Sigmoid colon (tissue), 7 donors: Measurements from ENCODE around the gene DICER1. TPM values are rescaled to one million over a fixed set of nuclear protein-coding genes. Genes with fewer than 3 reads are reported as not detected.

Experiments
- DNase-seq: peaks from one replicate; pipeline ENCODE4 v3.0.0-alpha.2; 2019
- H3K27ac ChIP-seq, 4 donors: fragments of 200-600 bp; sonication (generic); one replicate each; pipeline ENCODE4 v1.5.1; 2016 to 2019; ENCODE audit warnings: mild to moderate bottlenecking in 1 of 4
- H3K27me3 ChIP-seq, 3 donors: fragments of 200-600 bp; sonication (generic); one replicate each; pipeline ENCODE4 v1.5.1; 2019; ENCODE audit warnings: mild to moderate bottlenecking in 1 of 3
- H3K36me3 ChIP-seq, 4 donors: fragments of 200-600 bp; sonication (generic); one replicate each; pipeline ENCODE4 v1.5.1; 2016 to 2019
- H3K4me1 ChIP-seq, 4 donors: fragments of 200-600 bp; sonication (generic); one replicate each; pipeline ENCODE4 v1.5.1; 2017 to 2019
- H3K4me3 ChIP-seq, 4 donors: fragments of 200-600 bp; sonication (generic); one replicate each; pipeline ENCODE4 v1.5.1; 2017 to 2019; ENCODE audit warnings: mild to moderate bottlenecking in 2 of 4, moderate library complexity in 1 of 4
- H3K9me3 ChIP-seq, 4 donors: fragments of 200-600 bp in 3 of 4; sonication (generic) in 3 of 4; one replicate each; pipeline versions ENCODE4 v1.5.1 to v1.6.1; 2013 to 2019
- EP300 ChIP-seq, 4 donors: sonication (generic); formaldehyde crosslinking; IDR thresholded peaks; one replicate each; pipeline ENCODE4 v1.6.1; 2017; ENCODE audit warnings: antibody characterized with exemption in 4 of 4
- POLR2A ChIP-seq, 2 donors: fragments of 450-650 bp; IDR thresholded peaks; one replicate each; pipeline ENCODE4 v1.6.1; 2016; ENCODE audit warnings: antibody characterized with exemption in 2 of 2, mild to moderate bottlenecking in 2 of 2, moderate library complexity in 2 of 2
- POLR2AphosphoS5 ChIP-seq, 4 donors: sonication (generic); formaldehyde crosslinking; IDR thresholded peaks; one replicate each; pipeline ENCODE4 v1.6.1; 2017; ENCODE audit warnings: antibody characterized with exemption in 4 of 4
- WGBS, 2 donors: extraction: QIAGEN DNeasy Blood & Tissue Kit; methylation state at CpG; one replicate each; pipeline ENCODE4 v1.1.7; 2013; 5-methylcytosine and 5-hydroxymethylcytosine counted together
- intact Hi-C: fragments of 100-400 bp; cut with DNase I; formaldehyde crosslinking; loops from one replicate; pipeline ENCODE4 v1.15.1; 2023
- polyA plus RNA-seq, 3 donors: library from polyadenylated mRNA; stranded (reverse); fragments of 200-250 nt; gene quantifications; one replicate each; pipeline ENCODE4 v1.2.3, GENCODE V29; 2013
- total RNA-seq, 4 donors: library from RNA; depleted of rRNA; stranded (reverse); fragments of >200 nt; gene quantifications; one replicate each; pipeline ENCODE4 v1.1.0, GENCODE V29; 2016
- TF ChIP-seq, protein P1 (sequence below), 4 experiments: fragments of 450-650 bp in 3 of 4; fragments of 200-600 bp in 1 of 4; IDR thresholded peaks; one replicate each; pipeline ENCODE4 v1.5.1; 2016 to 2019; ENCODE audit warnings: antibody characterized with exemption in 4 of 4, mild to moderate bottlenecking in 3 of 4, moderate library complexity in 2 of 4
- donor health status: healthy with polysubstance abuse.
- donor health status: Bipolar disorder and iron deficiency.
- donor health status: healthy.

DICER1 gene
- total and polyA plus RNA-seq, 7 donors, result 6.0 to 77.0 (median 44.9) TPM

DNA sequence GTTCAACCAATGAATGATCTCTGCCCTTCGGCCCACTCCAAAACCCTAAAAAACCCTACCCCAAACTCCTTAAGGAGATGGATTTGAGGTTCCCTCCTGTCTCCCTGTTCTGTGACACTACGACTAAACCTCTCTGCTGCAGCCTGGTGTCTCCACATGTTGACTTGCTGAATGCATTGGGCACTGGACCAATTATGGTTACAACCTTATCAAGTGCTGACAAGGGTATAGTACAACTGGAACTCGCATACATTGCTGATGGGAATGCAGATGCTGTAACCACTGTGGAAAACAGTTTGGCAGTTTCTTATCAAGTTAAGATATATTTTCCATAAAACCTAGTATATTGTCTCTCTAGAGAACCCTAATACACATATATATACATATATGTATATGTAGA, 6.3 kb upstream of the DICER1 start:
- 93 to 96% methylated on average over 3 of the region's 3 CpGs for WGBS, 2 donors

DNA sequence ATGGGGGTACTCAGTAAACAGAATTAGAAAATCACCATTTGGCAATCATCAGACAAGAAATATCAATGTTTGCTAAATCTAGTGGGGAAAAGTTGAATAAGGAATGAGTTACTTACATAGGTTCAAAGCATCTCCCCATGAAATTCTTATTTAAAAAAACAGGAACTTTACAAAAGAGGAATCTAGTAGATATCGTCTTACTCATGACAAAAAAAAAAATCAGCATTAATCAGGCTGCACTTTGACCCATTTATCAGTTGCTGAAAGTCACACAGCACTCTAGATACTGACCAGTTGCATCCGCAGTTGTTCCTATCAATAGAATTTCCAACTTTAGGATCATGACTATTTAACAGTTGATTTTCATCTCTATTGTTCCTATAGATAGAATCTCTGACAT, 5.8 kb upstream of the DICER1 start:
- Histone ChIP-seq H3K4me3 (no peak overlapping the region), H3K36me3 (no peaks in the 10 kb centered on the region), H3K9me3 (peaks cover 0 to 3% (median 0%) of the 10 kb centered on the region in 4 donors), H3K27ac (no peak overlapping the region), H3K27me3 (no peaks in the 10 kb centered on the region), H3K4me1 (peaks cover 0 to 8% (median 3%) of the 10 kb centered on the region in 4 donors)
- intact Hi-C loops, result no loop called here
- TF ChIP-seq, protein P1, sequence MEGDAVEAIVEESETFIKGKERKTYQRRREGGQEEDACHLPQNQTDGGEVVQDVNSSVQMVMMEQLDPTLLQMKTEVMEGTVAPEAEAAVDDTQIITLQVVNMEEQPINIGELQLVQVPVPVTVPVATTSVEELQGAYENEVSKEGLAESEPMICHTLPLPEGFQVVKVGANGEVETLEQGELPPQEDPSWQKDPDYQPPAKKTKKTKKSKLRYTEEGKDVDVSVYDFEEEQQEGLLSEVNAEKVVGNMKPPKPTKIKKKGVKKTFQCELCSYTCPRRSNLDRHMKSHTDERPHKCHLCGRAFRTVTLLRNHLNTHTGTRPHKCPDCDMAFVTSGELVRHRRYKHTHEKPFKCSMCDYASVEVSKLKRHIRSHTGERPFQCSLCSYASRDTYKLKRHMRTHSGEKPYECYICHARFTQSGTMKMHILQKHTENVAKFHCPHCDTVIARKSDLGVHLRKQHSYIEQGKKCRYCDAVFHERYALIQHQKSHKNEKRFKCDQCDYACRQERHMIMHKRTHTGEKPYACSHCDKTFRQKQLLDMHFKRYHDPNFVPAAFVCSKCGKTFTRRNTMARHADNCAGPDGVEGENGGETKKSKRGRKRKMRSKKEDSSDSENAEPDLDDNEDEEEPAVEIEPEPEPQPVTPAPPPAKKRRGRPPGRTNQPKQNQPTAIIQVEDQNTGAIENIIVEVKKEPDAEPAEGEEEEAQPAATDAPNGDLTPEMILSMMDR (IDR thresholded peaks at IDR 0.05), result no peak
- TF ChIP-seq POLR2AphosphoS5 (IDR thresholded peaks at IDR 0.05) (no peak), POLR2A (IDR thresholded peaks at IDR 0.05) (no peak)
- 70 to 87% methylated on average over 2 of the region's 2 CpGs for WGBS, 2 donors
- no peak for DNase-seq

More for the DNA sequence above, 6.3 kb upstream of the DICER1 start:
- TF ChIP-seq, protein P1 (IDR thresholded peaks at IDR 0.05), result no peak
- TF ChIP-seq EP300 (IDR thresholded peaks at IDR 0.05), result no peak
- no peak for TF ChIP-seq POLR2AphosphoS5 (IDR thresholded peaks at IDR 0.05)
- no peak for TF ChIP-seq POLR2A (IDR thresholded peaks at IDR 0.05)
- Histone ChIP-seq H3K36me3 (no peaks in the 10 kb centered on the region), H3K4me3 (no peak overlapping the region), H3K4me1 (peaks cover 0 to 3% (median 0%) of the 10 kb centered on the region in 4 donors), H3K9me3 (peaks cover 0 to 3% (median 0%) of the 10 kb centered on the region in 4 donors), H3K27me3 (no peaks in the 10 kb centered on the region), H3K27ac (no peak overlapping the region)
- intact Hi-C loops, result no loop called here
- no peak for DNase-seq

DNA sequence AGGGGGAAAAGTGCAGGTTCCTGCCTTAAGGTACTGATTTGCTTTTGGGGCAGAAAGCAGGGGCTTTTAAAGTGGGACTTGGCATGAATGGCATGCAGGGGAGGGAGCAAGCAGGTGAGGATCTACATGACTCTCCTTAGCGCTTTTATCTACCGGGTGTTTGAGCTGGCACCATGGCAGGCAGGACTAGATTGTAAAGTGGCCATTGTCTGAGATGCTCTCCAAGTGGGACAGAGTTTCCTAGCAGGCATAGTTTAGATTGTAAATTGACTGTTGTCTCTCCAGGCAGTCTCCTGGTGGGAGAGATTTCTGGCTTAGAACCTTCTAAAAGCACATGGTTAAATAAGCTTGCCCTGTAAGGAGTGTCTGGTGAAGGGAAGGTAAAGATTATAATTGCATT, 5.3 kb upstream of the DICER1 start:
- TF ChIP-seq POLR2A (IDR thresholded peaks at IDR 0.05) (no peak), EP300 (IDR thresholded peaks at IDR 0.05) (no peak), POLR2AphosphoS5 (IDR thresholded peaks at IDR 0.05) (no peak)
- TF ChIP-seq, protein P1 (IDR thresholded peaks at IDR 0.05), result no peak

DNA sequence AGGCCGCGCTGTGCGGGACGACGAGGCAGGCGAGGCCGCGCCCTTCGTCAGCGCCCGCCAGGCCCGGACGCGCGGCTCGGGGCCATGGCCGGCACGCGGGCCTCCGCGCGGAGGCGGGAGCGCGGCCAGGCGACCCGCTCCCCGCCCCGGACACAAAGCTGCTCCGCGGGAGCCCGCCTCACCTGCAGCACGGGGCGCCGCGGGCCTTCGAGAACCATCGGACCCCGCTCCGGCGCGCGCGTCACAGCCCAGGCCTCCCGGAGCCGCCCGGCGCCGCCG, 342 bp downstream of the DICER1 start:
- peaks cover 0 to 56% (median 42%) of the 10 kb centered on the region in 4 donors for H3K4me1 ChIP-seq
- DNase-seq, result no peak
- no peaks in the 10 kb centered on the region for H3K27me3 ChIP-seq
- intact Hi-C loops, result loop anchor here (5.0 to 10.0 kb wide), 2 partner anchors 165 to 378 kb away; partner anchors contain the start of gene GLRX5
- no peaks in the 10 kb centered on the region for H3K36me3 ChIP-seq
- H3K4me3 ChIP-seq, result peak overlapping the region; percentile 77 to 92 (median 86)
- 0% methylated on average over 50 of the region's 50 CpGs for whole genome bisulfite sequencing, 2 donors
- H3K27ac ChIP-seq, result peak overlapping the region; percentile 87 to 96 (median 92)
- no peaks in the 10 kb centered on the region for H3K9me3 ChIP-seq
- TF ChIP-seq POLR2A (IDR thresholded peaks at IDR 0.05), result no peak
- TF ChIP-seq EP300 (IDR thresholded peaks at IDR 0.05), result no peak
- TF ChIP-seq POLR2AphosphoS5 (IDR thresholded peaks at IDR 0.05), result no peak
- TF ChIP-seq, protein P1 (IDR thresholded peaks at IDR 0.05), result no peak

More for the DNA sequence above, 5.3 kb upstream of the DICER1 start:
- Histone ChIP-seq H3K9me3 (peaks cover 0 to 3% (median 0%) of the 10 kb centered on the region in 4 donors), H3K36me3 (no peaks in the 10 kb centered on the region), H3K27ac (no peak overlapping the region), H3K27me3 (no peaks in the 10 kb centered on the region), H3K4me1 (peaks cover 0 to 10% (median 6%) of the 10 kb centered on the region in 4 donors), H3K4me3 (no peak overlapping the region)
- no peak for DNase-seq
- intact Hi-C loops, result no loop called here
- 30 to 74% methylated on average over 2 of the region's 2 CpGs for WGBS, 2 donors
